Measurements from ENCODE around the gene SDF2. TPM values are rescaled to one million over a fixed set of nuclear protein-coding genes. Genes with fewer than 3 reads are reported as not detected.
"Not testable (repeated sequence)": the region's sequence is repeated elsewhere in the genome, so short reads cannot be mapped to it uniquely, and the experiment has no call there.

The SDF2 gene
- total and polyA plus RNA-seq, 2 experiments from 2014 or later = 52.3 to 88.4 TPM

- Histone ChIP-seq H3K27ac (no peak overlapping the region; the same call in 1 of the 2 replicates), H3K9ac (peak overlapping the region; percentile 98; the same call in 1 of the 2 replicates), H2AFZ (no peak overlapping the region), H3F3A (ENCODE audit: insufficient read depth) (0 out of 2 replicates have a peak, but pooled peaks cover 9% of the 10 kb centered on the region), H4K20me1 (ENCODE audit: insufficient read depth) (peaks cover 7% of the 10 kb centered on the region; the same call in 1 of the 2 replicates), H3K9me3 (ENCODE audit: low read depth) (no peaks in the 10 kb centered on the region), H3K36me3 (ENCODE audit: low read depth) (peaks cover 4% of the 10 kb centered on the region; the same call in 1 of the 2 replicates), H3K4me2 (ENCODE audit: unreplicated experiment) (peak overlapping the region; percentile 90), H3K9me2 (ENCODE audit: insufficient read depth) (no peaks in the 10 kb centered on the region), H3K27me3 (replicated peaks; ENCODE audit: insufficient read depth) (no peaks in the 10 kb centered on the region), H3K4me1 (ENCODE audit: insufficient read depth) (peaks cover 23% of the 10 kb centered on the region), H3K4me3 (peak overlapping the region; percentile 96), H3K79me2 (ENCODE audit: insufficient read depth) (peaks cover 99% of the 10 kb centered on the region)
- in situ Hi-C loops (cut with MboI) = no loop called here
- no peak for TF ChIP-seq EZH2 (IDR thresholded peaks at IDR 0.05; ENCODE audit: insufficient read depth, poor library complexity, severe bottlenecking)
- no peak for TF ChIP-seq EZH2phosphoT487 (IDR thresholded peaks at IDR 0.05; ENCODE audit: insufficient read depth, low read depth)
- DNase-seq = no peak
These were observed 2.0 kb upstream of the SDF2 start for GRCh38 chr17:28663723-28664122.

- Histone ChIP-seq H3K79me2 (ENCODE audit: insufficient read depth) (peaks cover 99% of the 10 kb centered on the region), H3K9me2 (ENCODE audit: insufficient read depth) (no peaks in the 10 kb centered on the region), H2AFZ (peak overlapping the region; percentile 97), H4K20me1 (ENCODE audit: insufficient read depth) (no peaks in the 10 kb centered on the region; the same call in 1 of the 2 replicates), H3K27ac (peak overlapping the region; percentile 96), H3K27me3 (replicated peaks; ENCODE audit: insufficient read depth) (no peaks in the 10 kb centered on the region), H3K9me3 (ENCODE audit: low read depth) (no peaks in the 10 kb centered on the region), H3K9ac (peak overlapping the region; percentile 98), H3K4me2 (ENCODE audit: unreplicated experiment) (peak overlapping the region; percentile 90), H3K4me3 (peak overlapping the region; percentile 96), H3K4me1 (ENCODE audit: insufficient read depth) (peaks cover 23% of the 10 kb centered on the region), H3K36me3 (ENCODE audit: low read depth) (no peaks in the 10 kb centered on the region), H3F3A (ENCODE audit: insufficient read depth) (0 out of 2 replicates have a peak, but pooled peaks cover 4% of the 10 kb centered on the region)
- in situ Hi-C loops (cut with MboI) = no loop called here
- no peak for DNase-seq
- no peak for TF ChIP-seq EZH2phosphoT487 (IDR thresholded peaks at IDR 0.05; ENCODE audit: insufficient read depth, low read depth)
- 1 to 2% methylated on average over 10 of the region's 10 CpGs for WGBS, 2 experiments (ENCODE audit: low coverage in 1 of 2, low lambda C conversion rate in 2 of 2, missing lambda C conversion rate in 2 of 2)
These were observed 772 bp upstream of the SDF2 start for GRCh38 chr17:28662527-28662829.

GRCh38 chr17:28659497-28659881 is 2.2 kb downstream of the SDF2 start:
- DNase-seq; H3K36me3 ChIP-seq (ENCODE audit: low read depth); H3F3A ChIP-seq (ENCODE audit: insufficient read depth); H3K27ac ChIP-seq; H2AFZ ChIP-seq; H3K27me3 ChIP-seq (replicated peaks; ENCODE audit: insufficient read depth); in situ Hi-C loops (cut with MboI); H3K9me2 ChIP-seq (ENCODE audit: insufficient read depth); H4K20me1 ChIP-seq (ENCODE audit: insufficient read depth); H3K4me2 ChIP-seq (ENCODE audit: unreplicated experiment); H3K9me3 ChIP-seq (ENCODE audit: low read depth); H3K9ac ChIP-seq; H3K4me3 ChIP-seq: not testable (repeated sequence)
- 96% methylated on average over 10 to 23 of the region's 23 CpGs for WGBS, 2 experiments (ENCODE audit: low coverage in 1 of 2, low lambda C conversion rate in 2 of 2, missing lambda C conversion rate in 2 of 2)
- Histone ChIP-seq H3K4me1 (ENCODE audit: insufficient read depth) (peaks cover 23% of the 10 kb centered on the region), H3K79me2 (ENCODE audit: insufficient read depth) (peaks cover 100% of the 10 kb centered on the region)

GRCh38 chr17:28658766-28659496 is 2.8 kb downstream of the SDF2 start:
- H3K4me2 ChIP-seq (ENCODE audit: unreplicated experiment); H3K9me3 ChIP-seq (ENCODE audit: low read depth); H3K4me3 ChIP-seq; H3K36me3 ChIP-seq (ENCODE audit: low read depth); H3K9me2 ChIP-seq (ENCODE audit: insufficient read depth); H4K20me1 ChIP-seq (ENCODE audit: insufficient read depth); H3K9ac ChIP-seq; in situ Hi-C loops (cut with MboI); H2AFZ ChIP-seq; H3K27ac ChIP-seq; DNase-seq; H3K27me3 ChIP-seq (replicated peaks; ENCODE audit: insufficient read depth); H3F3A ChIP-seq (ENCODE audit: insufficient read depth): not testable (repeated sequence)
- 95 to 96% methylated on average over 10 to 45 of the region's 46 CpGs for WGBS, 2 experiments (ENCODE audit: low coverage in 1 of 2, low lambda C conversion rate in 2 of 2, missing lambda C conversion rate in 2 of 2)
- peaks cover 100% of the 10 kb centered on the region for H3K79me2 ChIP-seq (ENCODE audit: insufficient read depth)
- H3K4me1 ChIP-seq (ENCODE audit: insufficient read depth) = peaks cover 17% of the 10 kb centered on the region

- Histone ChIP-seq H3K79me2 (ENCODE audit: insufficient read depth) (peaks cover 100% of the 10 kb centered on the region), H3K4me1 (ENCODE audit: insufficient read depth) (peaks cover 13% of the 10 kb centered on the region)
- H3F3A ChIP-seq (ENCODE audit: insufficient read depth); H3K9me2 ChIP-seq (ENCODE audit: insufficient read depth); H3K27ac ChIP-seq; H3K9ac ChIP-seq; H3K4me3 ChIP-seq; in situ Hi-C loops (cut with MboI); DNase-seq; H3K36me3 ChIP-seq (ENCODE audit: low read depth); H3K9me3 ChIP-seq (ENCODE audit: low read depth); H3K27me3 ChIP-seq (replicated peaks; ENCODE audit: insufficient read depth); H3K4me2 ChIP-seq (ENCODE audit: unreplicated experiment); H4K20me1 ChIP-seq (ENCODE audit: insufficient read depth); H2AFZ ChIP-seq: not testable (repeated sequence)
- 88 to 91% methylated on average over 6 to 8 of the region's 8 CpGs for WGBS, 2 experiments (ENCODE audit: low coverage in 1 of 2, low lambda C conversion rate in 2 of 2, missing lambda C conversion rate in 2 of 2)
These were observed 3.4 kb downstream of the SDF2 start for GRCh38 chr17:28658342-28658741.

Data from GM23248 (cell line).